Uterus (tissue), 2 donors: ENCODE data around the gene PSMD5.

Experiments used
- CTCF ChIP-seq, 4 experiments: fragments of 200-600 bp in 2 of 4; fragments of 450-650 bp in 2 of 4; sonication (generic) in 2 of 4; IDR thresholded peaks; one replicate each; pipeline ENCODE4 v1.5.1; 2016 to 2019; ENCODE audit warnings: antibody characterized with exemption in 4 of 4, mild to moderate bottlenecking in 2 of 4, moderate library complexity in 1 of 4
- POLR2A ChIP-seq, 2 donors: fragments of 450-650 bp; IDR thresholded peaks; one replicate each; pipeline ENCODE4 v1.6.1; 2016; ENCODE audit warnings: antibody characterized with exemption in 2 of 2, mild to moderate bottlenecking in 1 of 2, moderate library complexity in 1 of 2

- TF ChIP-seq POLR2A (IDR thresholded peaks at IDR 0.05) (no peak), CTCF (IDR thresholded peaks at IDR 0.05) (no peak)
Measured at GRCh38 chr9:120865176-120865575, 22.5 kb upstream of the PSMD5 start.
